Neural progenitor cell (in vitro differentiated cells): ENCODE measurements around the gene CAMKK2.

Experiments
- CTCF ChIP-seq: fragments of 200-600 bp; sonication (generic); IDR thresholded peaks from 2 replicates; pipeline ENCODE4 v1.5.1; 2017; ENCODE audit warnings: antibody characterized with exemption, mild to moderate bottlenecking
- EZH2 ChIP-seq: fragments of 200-600 bp; sonication (generic); IDR thresholded peaks from 2 replicates; pipeline ENCODE4 v1.6.1; 2017; ENCODE audit warnings: antibody characterized with exemption, mild to moderate bottlenecking, moderate library complexity

GRCh38 chr12:121189131-121189530 is 107.4 kb downstream of the CAMKK2 start:
- TF ChIP-seq CTCF: no peak
- no peak for TF ChIP-seq EZH2
